K562 (cell line): ENCODE measurements around the gene DRAXIN. TPM values are rescaled to one million over a fixed set of nuclear protein-coding genes. Genes with fewer than 3 reads are reported as not detected.

Experiments used
- ATAC-seq: fragments of 200-7000 bp; cut with Tn5 transposase; 3 replicates; pipeline ENCODE4 v1.9.1; 2020; ENCODE audit warnings: moderate library complexity
- BruUV-seq: library from RNA; stranded (reverse); fragments of 400-500 nt; replicated peaks from 2 replicates; lab custom pipeline; 2021; lab: Mats Ljungman, UMichigan
- CTCF ChIA-PET: fragments of 300-600 bp; formaldehyde crosslinking; extraction: SDS; loops from one replicate; lab custom pipeline; 2021; ENCODE audit warnings: low intra/inter-chr PET ratio; lab: Yijun Ruan, JAX
- POLR2A ChIA-PET: fragments of 300-600, 350-650 bp; sonication (Branson Sonifier 250); formaldehyde crosslinking; extraction: SDS; loops from one replicate; lab custom pipeline; 2021; ENCODE audit warnings: antibody characterized with exemption, inconsistent platforms; lab: Yijun Ruan, JAX
- DNase-seq, 4 experiments: peaks; one replicate each; pipeline versions ENCODE4 v3.0.0 to v3.0.0-alpha.2; 2011 to 2018; ENCODE audit warnings: low spot score in 3 of 4, mixed read lengths in 3 of 4; ENCODE audit errors: extremely low read depth in 1 of 4
- FAIRE-seq: peaks from 2 replicates; lab custom pipeline; 2011; peaks lifted over from hg19 to GRCh38; lab: Jason Lieb, UNC
- H2AFZ ChIP-seq: 2 replicates; pipeline ENCODE4 v1.6.0; 2011; ENCODE audit warnings: low read depth, low read length, control low read depth, inconsistent platforms
- H3K27ac ChIP-seq: fragments of 200-600 bp; 3 replicates; pipeline ENCODE4 v1.8.0; 2011; ENCODE audit warnings: low read depth, mild to moderate bottlenecking, control low read depth, inconsistent platforms, low read length, moderate library complexity, mixed read lengths; ENCODE audit errors: extremely low read depth
- H3K27me3 ChIP-seq, 2 experiments: fragments of 300-600 bp in 1 of 2; 2 replicates in 1 of 2; 3 replicates in 1 of 2; pipeline versions ENCODE4 v1.6.0 to v1.8.0; 2011; ENCODE audit warnings: inconsistent platforms in 2 of 2, low read length in 2 of 2, mild to moderate bottlenecking in 1 of 2, mixed read lengths in 1 of 2, moderate library complexity in 1 of 2; ENCODE audit not compliant: control insufficient read depth in 2 of 2, insufficient read depth in 2 of 2
- H3K36me3 ChIP-seq: fragments of 300-600 bp; 3 replicates; pipeline ENCODE4 v1.8.0; 2011; ENCODE audit warnings: mild to moderate bottlenecking, low read length, inconsistent platforms; ENCODE audit not compliant: control insufficient read depth, insufficient read depth
- H3K4me1 ChIP-seq, 2 experiments: fragments of 200-600 bp in 1 of 2; replicated peaks in 1 of 2; 2 replicates in 1 of 2; 3 replicates in 1 of 2; pipeline versions ENCODE4 v1.5.1 to v1.8.0; 2011; ENCODE audit warnings: inconsistent platforms in 2 of 2, low read length in 2 of 2, mild to moderate bottlenecking in 1 of 2, mixed read lengths in 1 of 2, moderate library complexity in 1 of 2; ENCODE audit not compliant: control insufficient read depth in 2 of 2, insufficient read depth in 2 of 2
- H3K4me2 ChIP-seq: 2 replicates; pipeline ENCODE4 v1.6.1; 2011; ENCODE audit warnings: low read length, control low read depth, inconsistent platforms, mixed read lengths; ENCODE audit not compliant: insufficient read depth
- H3K4me3 ChIP-seq: fragments of 200-600 bp; sonication (generic), shearing (Covaris generic); 2 replicates; pipeline ENCODE4 v1.5.1; 2016; ENCODE audit warnings: control low read depth, inconsistent platforms
- H3K79me2 ChIP-seq: fragments of 200-600 bp; 3 replicates; pipeline ENCODE4 v1.8.0; 2011; ENCODE audit warnings: low read length, inconsistent platforms; ENCODE audit not compliant: control insufficient read depth, insufficient read depth
- H3K9ac ChIP-seq, 2 experiments: 2 replicates each; pipeline versions ENCODE4 v1.6.0 to v1.6.1; 2011; ENCODE audit warnings: low read depth in 2 of 2, low read length in 2 of 2, control low read depth in 1 of 2, inconsistent platforms in 1 of 2, mild to moderate bottlenecking in 1 of 2, mixed read lengths in 1 of 2; ENCODE audit not compliant: insufficient read depth in 1 of 2
- H3K9me1 ChIP-seq: one replicate; pipeline ENCODE4 v1.6.0; 2011; ENCODE audit warnings: inconsistent platforms, mild to moderate bottlenecking, low read length, moderate library complexity; ENCODE audit not compliant: control insufficient read depth, insufficient read depth
- H3K9me3 ChIP-seq: replicated peaks from 2 replicates; pipeline ENCODE4 v1.5.1; 2011; ENCODE audit warnings: low read depth, low read length, inconsistent platforms; ENCODE audit not compliant: control insufficient read depth, insufficient read depth
- H4K20me1 ChIP-seq: replicated peaks from 2 replicates; pipeline ENCODE4 v1.6.1; 2011; ENCODE audit warnings: low read length, inconsistent platforms, mixed read lengths; ENCODE audit not compliant: control insufficient read depth, insufficient read depth
- CEBPB ChIP-seq: fragments of 450-650 bp; IDR thresholded peaks from 2 replicates; pipeline ENCODE4 v1.6.1; 2016; ENCODE audit warnings: missing genetic modification characterization, missing compliant biosample characterization
- CEBPG ChIP-seq, 3 experiments: fragments of 200-800 bp in 1 of 3; sonication (Bioruptor generic) in 1 of 3; sonication (generic) in 1 of 3; formaldehyde crosslinking in 1 of 3; IDR thresholded peaks in 2 of 3; conservative IDR thresholded peaks in 1 of 3; 2 replicates each; pipeline versions ENCODE4 v1.6.1 to v1.8.0; 2016 to 2022; ENCODE audit warnings: missing compliant biosample characterization in 2 of 3, missing genetic modification characterization in 2 of 3, mild to moderate bottlenecking in 1 of 3, missing genetic modification reagents in 1 of 3
- GABPA ChIP-seq: fragments of 200-800 bp; sonication (Bioruptor generic); conservative IDR thresholded peaks from 2 replicates; pipeline ENCODE4 v1.6.1; 2016; ENCODE audit warnings: low read depth, missing genetic modification characterization, missing compliant biosample characterization
- WGBS: fragments of 100-300 bp; shearing (Covaris generic); methylation state at CpG from one replicate; pipeline ENCODE4 v1.1.6; 2016; ENCODE audit warnings: low coverage, mixed read lengths; ENCODE audit not compliant: insufficient coverage; ENCODE audit errors: missing lambda C conversion rate; 5-methylcytosine and 5-hydroxymethylcytosine counted together
- in situ Hi-C: fragments of 300-500 bp; cut with MboI; formaldehyde crosslinking; loops from 4 replicates; pipeline ENCODE4 v1.15.0; 2018; ENCODE audit warnings: inconsistent platforms, mixed read lengths
- intact Hi-C: fragments of 100-400 bp; cut with micrococcal nuclease; formaldehyde crosslinking; loops from 2 replicates; pipeline ENCODE4 v1.14.2; 2022
- polyA plus RNA-seq, 8 experiments: library from polyadenylated mRNA; depleted of rRNA in 4 of 8; stranded (reverse) in 5 of 8; unstranded in 3 of 8; fragments of >200 nt; fragmentation: Nextera tagmentation in 2 of 8; fragmentation: Illumina TruSeq in 1 of 8; extraction: Ambion mirVana in 2 of 8; extraction: Trizol in 1 of 8; gene quantifications; 2 replicates each; pipeline versions ENCODE4 v1.2.1 to v1.2.3, GENCODE V29; 2011 to 2014; ENCODE audit warnings: inconsistent platforms in 1 of 8, missing spikeins in 1 of 8
- total RNA-seq, 7 experiments: library from RNA; depleted of rRNA in 6 of 7; stranded (reverse); fragments of >200 nt in 6 of 7; fragmentation: Illumina TruSeq in 2 of 7; extraction: Trizol in 2 of 7; gene quantifications; 2 replicates each; pipeline versions ENCODE4 v1.2.1 to v1.2.3, GENCODE V29; 2011 to 2021; ENCODE audit warnings: low replicate concordance in 1 of 7
- TF ChIP-seq, protein P1 (sequence below): IDR thresholded peaks from 2 replicates; pipeline ENCODE4 v1.6.1; 2016; ENCODE audit warnings: missing genetic modification characterization, missing compliant biosample characterization

Gene DRAXIN
- total and polyA plus RNA-seq, 9 of the 15 experiments (the other 6 are each of a cell fraction or from before 2014, with no cell fraction given): 0.01 to 0.04 (median 0.01) TPM; not detected in 6

DNA sequence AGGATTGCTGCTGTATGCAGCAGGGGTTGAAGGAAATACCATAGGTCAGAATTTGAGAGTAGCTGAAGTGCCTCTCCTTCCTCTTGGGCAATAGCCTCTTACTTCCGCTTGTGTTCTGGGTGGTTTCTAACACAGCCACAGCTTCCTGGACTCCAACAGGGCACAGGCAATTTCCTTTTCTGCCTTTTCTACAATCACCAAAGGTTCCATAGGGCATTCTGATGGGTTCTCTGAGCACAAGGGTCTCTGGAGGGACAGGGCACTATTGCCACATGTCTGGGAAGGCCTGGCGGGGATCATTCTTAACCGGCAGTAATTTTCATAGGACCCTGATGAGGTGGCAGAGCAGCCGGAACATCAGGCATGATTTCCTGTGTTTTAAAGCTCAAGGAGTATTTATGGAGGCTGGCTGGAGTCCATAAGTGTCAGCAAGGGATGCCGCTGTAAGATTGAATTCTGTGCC is 39.0 kb downstream of the DRAXIN start:
- BruUV-seq: no TSS peak
- DNase-seq: no peak
- H3K4me3 ChIP-seq: no peak overlapping the region

More for the DNA sequence above, 39.0 kb downstream of the DRAXIN start:
- TF ChIP-seq, protein P1, sequence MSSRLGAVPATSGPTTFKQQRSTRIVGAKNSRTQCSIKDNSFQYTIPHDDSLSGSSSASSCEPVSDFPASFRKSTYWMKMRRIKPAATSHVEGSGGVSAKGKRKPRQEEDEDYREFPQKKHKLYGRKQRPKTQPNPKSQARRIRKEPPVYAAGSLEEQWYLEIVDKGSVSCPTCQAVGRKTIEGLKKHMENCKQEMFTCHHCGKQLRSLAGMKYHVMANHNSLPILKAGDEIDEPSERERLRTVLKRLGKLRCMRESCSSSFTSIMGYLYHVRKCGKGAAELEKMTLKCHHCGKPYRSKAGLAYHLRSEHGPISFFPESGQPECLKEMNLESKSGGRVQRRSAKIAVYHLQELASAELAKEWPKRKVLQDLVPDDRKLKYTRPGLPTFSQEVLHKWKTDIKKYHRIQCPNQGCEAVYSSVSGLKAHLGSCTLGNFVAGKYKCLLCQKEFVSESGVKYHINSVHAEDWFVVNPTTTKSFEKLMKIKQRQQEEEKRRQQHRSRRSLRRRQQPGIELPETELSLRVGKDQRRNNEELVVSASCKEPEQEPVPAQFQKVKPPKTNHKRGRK (tag): no peak
- TF ChIP-seq CEBPB (tag): peak; percentile 79
- peak; percentile 76 for TF ChIP-seq CEBPG (CRISPR knock-in tag; IDR thresholded peaks at IDR 0.05)
- TF ChIP-seq CEBPG (tag; conservative IDR thresholded peaks at IDR 0.05 in 1 of 2, IDR thresholded peaks at IDR 0.05 in 1 of 2): peak; percentile 18 to 42; a peak in 3 of 4 replicates
- TF ChIP-seq GABPA: peak; percentile 30; the same call in 1 of the 2 replicates
- TF ChIP-seq, all 486 proteins: peak for 3
- H4K20me1 ChIP-seq: no peaks in the 10 kb centered on the region
- no peaks in the 10 kb centered on the region for H3K79me2 ChIP-seq
- H3K4me1 ChIP-seq: peaks cover 27 to 38% of the 10 kb centered on the region in 2 experiments
- no peak overlapping the region for H3K4me2 ChIP-seq
- FAIRE-seq (no peak), ATAC-seq (no peak)
- H3K9me3 ChIP-seq: no peaks in the 10 kb centered on the region
- H3K27me3 ChIP-seq: no peaks in the 10 kb centered on the region
- 78% methylated on average over 5 of the region's 5 CpGs for WGBS
- in situ Hi-C loops (no loop called here), intact Hi-C loops (no loop called here)
- no peak overlapping the region for H3K9ac ChIP-seq
- H3K36me3 ChIP-seq: no peaks in the 10 kb centered on the region
- ChIA-PET POLR2A (interaction anchor here (0.6 to 1.2 kb wide), 3 partner anchors 10 to 76 kb away, joined by 3 to 5 read pairs (median 3); partner anchors contain the start of gene CLCN6), CTCF (no interaction called here)
- H3K27ac ChIP-seq: no peak overlapping the region
- H2AFZ ChIP-seq: peak overlapping the region; percentile 21; the same call in 1 of the 2 replicates
- peaks cover 5% of the 10 kb centered on the region for H3K9me1 ChIP-seq
